GM12878 (cell line): ENCODE measurements around the gene TPI1. TPM values are rescaled to one million over a fixed set of nuclear protein-coding genes. Genes with fewer than 3 reads are reported as not detected.

Experiments
- CBX5 ChIP-seq: sonication (generic); IDR thresholded peaks from 2 replicates; pipeline ENCODE4 v1.6.1; 2016; ENCODE audit warnings: low read depth, moderate library complexity, mild to moderate bottlenecking, inconsistent platforms
- CEBPB ChIP-seq, 2 experiments: fragments of 150-350 bp in 1 of 2; IDR thresholded peaks; 2 replicates each; pipeline ENCODE4 v1.6.1; 2012 to 2014; ENCODE audit warnings: low read depth in 2 of 2, low read length in 2 of 2, borderline replicate concordance in 1 of 2, inconsistent platforms in 1 of 2
- CHD2 ChIP-seq: IDR thresholded peaks from 2 replicates; pipeline ENCODE4 v1.6.1; 2011; ENCODE audit warnings: low read depth, low read length, improper control_type of control experiment, borderline replicate concordance
- CHD4 ChIP-seq: fragments of 200-600 bp; sonication (generic); IDR thresholded peaks from 2 replicates; pipeline ENCODE4 v1.6.1; 2016; ENCODE audit warnings: mild to moderate bottlenecking
- CTCF ChIP-seq, 3 experiments: IDR thresholded peaks in 2 of 3; conservative IDR thresholded peaks in 1 of 3; 2 replicates each; pipeline ENCODE4 v1.5.1; 2011; ENCODE audit warnings: low read depth in 3 of 3, low read length in 3 of 3, mild to moderate bottlenecking in 3 of 3, control low read depth in 2 of 3, moderate library complexity in 2 of 3, inconsistent platforms in 1 of 3, mixed read lengths in 1 of 3; ENCODE audit not compliant: control insufficient read depth in 2 of 3, insufficient read depth in 1 of 3; ENCODE audit errors: extremely low read depth in 1 of 3
- DPF2 ChIP-seq: fragments of 450-650 bp; IDR thresholded peaks from 2 replicates; pipeline ENCODE4 v1.6.1; 2017; ENCODE audit warnings: mild to moderate bottlenecking
- ETV6 ChIP-seq, 2 experiments: fragments of 450-650 bp in 1 of 2; IDR thresholded peaks in 1 of 2; conservative IDR thresholded peaks in 1 of 2; 2 replicates each; pipeline ENCODE4 v1.6.1; 2014; ENCODE audit warnings: antibody characterized with exemption in 1 of 2, borderline replicate concordance in 1 of 2, low read depth in 1 of 2, mild to moderate bottlenecking in 1 of 2, moderate library complexity in 1 of 2
- MLLT1 ChIP-seq: fragments of 450-650 bp; IDR thresholded peaks from 2 replicates; pipeline ENCODE4 v1.6.1; 2016; ENCODE audit warnings: mild to moderate bottlenecking
- NFXL1 ChIP-seq: fragments of 450-650 bp; IDR thresholded peaks from 2 replicates; pipeline ENCODE4 v1.6.1; 2017; ENCODE audit warnings: antibody characterized with exemption, mild to moderate bottlenecking, borderline replicate concordance
- NR2C1 ChIP-seq: fragments of 450-650 bp; IDR thresholded peaks from 2 replicates; pipeline ENCODE4 v1.6.1; 2017; ENCODE audit warnings: antibody characterized with exemption, mild to moderate bottlenecking, moderate library complexity
- REST ChIP-seq: IDR thresholded peaks from 2 replicates; pipeline ENCODE4 v1.6.1; 2012; ENCODE audit warnings: mild to moderate bottlenecking, low read depth, low read length
- TCF3 ChIP-seq: IDR thresholded peaks from 2 replicates; pipeline ENCODE4 v1.6.1; 2012; ENCODE audit warnings: low read depth, mild to moderate bottlenecking, low read length, borderline replicate concordance; ENCODE audit not compliant: insufficient read depth
- USF1 ChIP-seq: IDR thresholded peaks from 2 replicates; pipeline ENCODE4 v1.6.1; 2011; ENCODE audit warnings: borderline replicate concordance, low read depth, mild to moderate bottlenecking, moderate library complexity, mixed read lengths, low read length; ENCODE audit not compliant: insufficient read depth; ENCODE audit errors: extremely low read length
- ZBTB40 ChIP-seq: fragments of 450-650 bp; IDR thresholded peaks from 2 replicates; pipeline ENCODE4 v1.6.1; 2016; ENCODE audit warnings: mild to moderate bottlenecking, moderate library complexity, borderline replicate concordance
- ZZZ3 ChIP-seq: IDR thresholded peaks from 2 replicates; pipeline ENCODE4 v1.6.1; 2011; ENCODE audit warnings: low read depth; ENCODE audit not compliant: control insufficient read depth, insufficient read length
- polyA plus RNA-seq, 11 experiments: library from polyadenylated mRNA; depleted of rRNA in 4 of 11; unstranded in 6 of 11; stranded (reverse) in 5 of 11; fragments of >200 nt; fragmentation: Nextera tagmentation in 4 of 11; fragmentation: Illumina TruSeq in 1 of 11; extraction: Ambion mirVana in 4 of 11; extraction: Trizol in 1 of 11; gene quantifications; 1 replicate in 1 of 11; 2 replicates in 10 of 11; pipeline versions ENCODE4 v1.2.1 to v1.2.3, GENCODE V29; 2011 to 2016; ENCODE audit warnings: inconsistent platforms in 2 of 11, missing spikeins in 2 of 11, low read depth in 1 of 11
- total RNA-seq, 4 experiments: library from RNA; depleted of rRNA in 3 of 4; stranded (reverse); fragments of >200 nt in 3 of 4; fragmentation: Illumina TruSeq in 1 of 4; extraction: Trizol in 1 of 4; gene quantifications; 2 replicates each; pipeline versions ENCODE4 v1.2.1 to v1.2.3, GENCODE V29; 2013 to 2021

The TPI1 gene
- total and polyA plus RNA-seq, 10 of the 15 experiments (the other 5 are each of a cell fraction or from before 2014, with no cell fraction given) = 916 to 7,349 (median 1,677) TPM

GRCh38 chr12:6868211-6869048 is 1.1 kb downstream of the TPI1 start (continued):
- no peak for TF ChIP-seq REST
- TF ChIP-seq NR2C1 = no peak
- TF ChIP-seq CEBPB (IDR thresholded peaks at IDR 0.05; ENCODE audit: borderline replicate concordance in 1 of 2, low read depth in 2 of 2, low read length in 2 of 2) = no peak
- TF ChIP-seq ZBTB40 = peak; percentile 42
- TF ChIP-seq USF1 = no peak
- no peak for TF ChIP-seq TCF3
- TF ChIP-seq CHD4 = no peak
- no peak for TF ChIP-seq ZZZ3
- no peak for TF ChIP-seq CHD2
- peak; percentile 65; the same call in 1 of the 2 replicates for TF ChIP-seq MLLT1
- TF ChIP-seq ETV6 (conservative IDR thresholded peaks at IDR 0.05 in 1 of 2, IDR thresholded peaks at IDR 0.05 in 1 of 2; ENCODE audit: borderline replicate concordance in 1 of 2, low read depth in 1 of 2) = no peak
- TF ChIP-seq CTCF (IDR thresholded peaks at IDR 0.05 in 2 of 3, conservative IDR thresholded peaks at IDR 0.05 in 1 of 3; ENCODE audit: control insufficient read depth in 2 of 3, extremely low read depth in 1 of 3, insufficient read depth in 1 of 3, low read depth in 3 of 3, low read length in 3 of 3) = peak in 2 of 3 experiments; percentile 18 to 26; a peak in 2 of 6 replicates
- no peak for TF ChIP-seq DPF2
- TF ChIP-seq NFXL1 = no peak
- TF ChIP-seq CBX5 = no peak
